HG02623 (cell line): Measurements from ENCODE around the gene UBXN11.
"Not testable (repeated sequence)": the region's sequence is repeated elsewhere in the genome, so short reads cannot be mapped to it uniquely, and the experiment has no call there.

Experiments used
- ATAC-seq: cut with Tn5 transposase; IDR thresholded peaks from one replicate; pipeline ENCODE4 v1.9.1; 2021; ENCODE audit warnings: moderate library complexity; ENCODE audit not compliant: unreplicated experiment

UBXN11 gene

DNA sequence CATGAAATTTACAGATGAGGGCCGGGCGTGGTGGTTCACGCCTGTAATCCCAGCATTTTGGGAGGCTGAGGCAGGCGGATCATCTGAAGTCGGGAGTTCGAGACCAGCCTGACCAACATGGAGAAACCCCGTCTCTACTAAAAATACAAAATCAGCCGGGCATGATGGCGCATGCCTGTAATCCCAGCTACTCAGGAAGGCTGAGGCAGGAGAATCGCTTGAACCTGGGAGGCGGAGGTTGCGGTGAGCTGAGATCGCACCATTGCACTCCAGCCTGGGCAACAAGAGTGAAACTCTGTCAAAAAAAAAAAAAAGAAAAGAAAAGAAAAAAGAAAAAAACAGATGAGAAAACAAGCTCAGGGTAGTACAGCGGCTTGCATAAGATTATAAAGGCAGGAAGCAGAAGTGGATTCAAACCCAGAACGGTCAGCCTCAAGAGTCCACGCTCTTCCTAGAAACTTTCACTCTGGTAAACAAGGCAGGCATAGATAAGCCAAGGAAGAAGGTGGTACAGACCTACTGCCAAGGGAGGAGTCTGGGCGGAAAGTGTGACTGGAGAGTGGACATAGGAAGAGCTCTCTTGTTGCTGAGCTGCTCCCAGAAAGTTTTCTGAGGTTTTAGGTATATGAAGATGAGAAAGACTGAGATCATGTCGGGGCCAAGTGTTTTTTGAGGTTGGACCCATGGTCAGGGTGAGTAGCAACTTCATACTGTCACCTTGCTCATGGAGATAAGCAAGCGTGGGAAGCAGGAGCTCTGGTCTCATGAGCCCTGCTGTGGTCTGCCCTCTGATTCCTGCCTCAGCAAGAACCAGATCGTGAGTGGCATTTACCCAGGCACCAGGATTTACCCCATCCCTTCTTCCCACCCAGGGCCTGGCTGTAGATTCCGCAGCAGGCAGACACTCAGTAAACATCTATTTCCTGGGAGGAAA is 1.8 kb upstream of the UBXN11 start:
- ATAC-seq = not testable (repeated sequence)

DNA sequence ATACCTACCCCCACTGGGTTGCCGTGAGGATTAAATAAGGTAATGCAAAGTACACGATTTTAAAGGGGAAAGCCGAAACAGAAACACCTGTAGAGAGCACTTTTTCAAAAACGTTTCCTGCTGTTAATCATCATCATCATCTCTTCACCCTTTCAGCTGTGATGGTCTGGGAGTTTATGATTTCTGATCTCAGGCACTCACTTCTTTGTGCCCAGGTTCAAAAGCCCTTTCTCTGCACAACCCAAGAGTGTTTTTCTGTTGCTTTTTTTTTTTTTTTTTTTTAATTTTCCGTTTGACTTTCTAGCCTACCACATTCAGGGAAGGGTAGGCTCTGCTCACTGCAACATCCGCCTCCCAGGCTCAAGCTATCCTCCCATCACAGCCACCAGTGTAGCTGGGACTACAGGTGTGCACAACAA is 936 bp upstream of the UBXN11 start:
- no peak for ATAC-seq

DNA sequence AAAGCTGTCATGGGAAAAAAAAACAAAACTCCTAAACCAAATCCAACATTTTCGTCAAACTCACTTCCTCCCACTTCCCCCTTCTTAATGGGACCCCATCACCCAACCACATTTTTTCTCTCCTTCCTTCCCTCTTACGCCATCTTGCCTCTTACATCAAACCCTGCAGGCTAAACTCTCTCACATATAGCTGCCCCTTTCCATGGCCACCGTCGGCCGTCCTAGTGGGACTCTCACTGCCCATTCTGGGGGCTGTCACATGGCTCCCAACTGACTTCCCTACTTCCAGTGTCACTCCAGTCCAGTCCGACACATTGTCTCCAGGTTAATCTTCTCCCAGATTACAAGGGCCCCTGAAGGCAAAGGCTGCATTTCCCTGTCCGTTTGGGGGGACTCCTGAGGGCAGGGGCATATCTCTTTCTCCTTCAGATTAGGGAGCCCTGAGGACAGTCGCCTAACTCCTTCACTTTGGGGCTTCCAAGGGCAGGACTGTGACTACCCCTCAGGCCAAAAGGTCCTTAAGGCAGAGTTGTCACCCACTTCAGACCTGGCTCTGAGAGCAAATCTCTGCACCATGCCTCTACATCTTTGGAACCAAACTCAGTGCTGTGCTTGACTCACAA is 658 bp downstream of the UBXN11 start:
- no peak for ATAC-seq

GRCh38 chr1:26302733-26303405 is 3.6 kb downstream of the UBXN11 start:
- no peak for ATAC-seq

GRCh38 chr1:26300578-26301275 is 5.7 kb downstream of the UBXN11 start:
- no peak for ATAC-seq

DNA sequence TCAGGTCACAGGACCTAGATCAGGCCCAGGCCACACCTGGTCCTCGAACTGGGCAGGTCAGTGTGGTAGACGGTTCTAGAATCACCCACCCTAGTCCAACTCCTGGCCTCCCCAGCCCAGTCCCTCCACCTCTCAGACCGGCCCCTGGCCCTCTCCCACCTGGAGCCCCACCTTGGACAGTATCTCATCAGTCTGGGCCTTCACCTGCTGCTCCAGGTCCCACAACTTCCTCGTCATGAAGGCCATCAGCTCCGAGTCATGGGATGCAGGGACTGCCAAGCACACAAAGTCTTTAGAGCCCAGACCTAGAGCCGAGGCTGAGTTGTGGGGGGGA is 8.7 kb downstream of the UBXN11 start:
- no peak for ATAC-seq

DNA sequence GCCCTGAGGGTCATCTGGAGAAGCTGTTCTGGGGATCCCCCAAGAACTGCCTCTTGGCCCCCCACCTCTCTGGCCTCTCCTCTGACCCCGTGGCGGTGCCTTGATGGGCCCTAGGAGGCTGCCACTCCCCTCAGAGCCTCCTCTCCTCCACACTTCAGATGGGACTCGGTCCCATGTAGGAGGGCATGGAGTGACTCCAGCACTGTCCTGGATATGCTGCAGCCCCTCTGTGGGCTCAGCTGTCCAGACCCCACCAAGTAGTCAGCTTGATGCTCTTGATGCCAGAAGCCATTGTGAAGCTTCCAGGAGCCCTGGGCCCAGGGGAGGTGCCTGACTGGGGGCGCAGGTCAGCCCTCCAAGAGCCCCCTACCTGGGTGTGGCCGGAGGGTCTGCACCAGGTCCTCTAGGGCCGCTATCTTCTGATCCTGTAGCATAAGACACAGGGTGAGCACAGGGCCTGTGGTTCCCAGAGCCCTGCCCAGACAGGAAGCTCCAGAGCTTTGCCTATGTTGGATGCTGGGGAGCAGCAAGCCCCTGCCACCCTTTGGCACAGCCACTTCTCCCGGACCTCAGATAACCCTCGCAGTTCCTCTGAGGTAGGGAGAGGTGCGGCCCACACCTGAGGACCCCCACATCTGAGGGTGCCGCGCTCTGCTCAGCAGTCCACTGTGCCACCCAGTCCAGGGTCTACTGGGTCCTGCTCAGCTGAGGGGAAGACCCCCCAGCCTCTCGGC is 9.2 kb downstream of the UBXN11 start:
- no peak for ATAC-seq

DNA sequence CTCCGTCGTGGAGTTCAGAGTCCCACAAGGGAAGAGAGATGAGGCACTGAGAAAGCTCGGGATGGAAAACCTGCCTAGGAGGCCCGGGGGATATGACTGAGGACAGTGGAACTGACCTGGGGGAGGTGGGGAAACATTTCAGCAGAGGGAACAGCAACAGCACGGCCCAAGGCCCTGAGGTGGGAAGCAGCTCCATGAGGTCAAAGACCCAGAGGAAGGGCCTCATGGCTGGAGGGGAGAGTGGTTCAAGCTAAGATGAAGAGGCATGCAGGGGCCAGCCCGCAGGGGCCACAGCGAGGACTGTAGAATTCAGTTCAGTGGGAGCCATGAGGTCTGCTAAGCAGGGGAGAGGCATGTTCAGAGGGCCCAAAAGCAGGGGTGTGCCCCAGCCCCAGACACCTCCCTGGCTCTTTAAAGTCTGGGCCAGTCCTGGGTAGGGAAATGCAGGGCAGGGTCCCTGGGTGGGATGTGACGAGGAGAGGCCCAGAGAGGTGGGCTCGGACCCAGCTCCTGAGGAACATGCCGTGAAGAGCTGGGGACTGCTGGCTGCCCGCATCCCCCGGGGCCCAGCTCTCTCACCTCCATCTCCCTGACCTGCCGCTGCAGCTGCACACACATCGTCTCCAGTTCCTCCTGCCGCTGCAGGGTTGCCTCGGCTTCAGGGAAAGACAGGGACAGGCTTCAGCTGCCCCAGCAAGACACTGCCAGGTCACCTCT is 9.9 kb downstream of the UBXN11 start:
- ATAC-seq = no peak

GRCh38 chr1:26295194-26296138 is 11.0 kb downstream of the UBXN11 start:
- no peak for ATAC-seq

DNA sequence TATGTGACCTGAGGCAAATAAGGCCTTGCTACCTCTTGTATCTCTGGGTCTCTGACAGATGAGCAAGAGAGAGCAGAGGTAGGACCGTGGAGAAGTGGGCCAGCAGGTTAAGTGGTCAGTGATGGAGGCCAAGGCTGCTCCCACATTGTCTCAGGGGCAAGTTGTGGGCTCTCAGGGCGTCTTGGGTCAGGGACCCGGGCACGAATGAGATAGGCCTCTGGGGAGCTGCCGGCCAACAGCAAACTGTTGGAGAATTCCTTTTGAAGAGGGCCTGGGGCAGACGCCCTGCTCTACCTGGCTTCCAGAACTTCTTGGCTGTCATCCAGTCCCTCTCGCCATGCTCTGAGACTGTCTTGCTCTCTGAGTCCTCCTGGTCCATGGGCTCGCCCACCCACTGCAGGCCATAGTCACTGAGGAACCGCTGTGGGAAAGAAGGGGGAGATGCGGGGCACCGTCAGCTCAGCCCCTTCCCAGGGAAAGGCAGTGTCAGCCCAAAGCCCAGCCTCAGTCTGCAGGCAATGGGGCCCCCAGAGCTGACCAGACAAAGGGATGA is 12.4 kb downstream of the UBXN11 start:
- no peak for ATAC-seq

GRCh38 chr1:26292735-26293134 is 13.7 kb downstream of the UBXN11 start:
- not testable (repeated sequence) for ATAC-seq

DNA sequence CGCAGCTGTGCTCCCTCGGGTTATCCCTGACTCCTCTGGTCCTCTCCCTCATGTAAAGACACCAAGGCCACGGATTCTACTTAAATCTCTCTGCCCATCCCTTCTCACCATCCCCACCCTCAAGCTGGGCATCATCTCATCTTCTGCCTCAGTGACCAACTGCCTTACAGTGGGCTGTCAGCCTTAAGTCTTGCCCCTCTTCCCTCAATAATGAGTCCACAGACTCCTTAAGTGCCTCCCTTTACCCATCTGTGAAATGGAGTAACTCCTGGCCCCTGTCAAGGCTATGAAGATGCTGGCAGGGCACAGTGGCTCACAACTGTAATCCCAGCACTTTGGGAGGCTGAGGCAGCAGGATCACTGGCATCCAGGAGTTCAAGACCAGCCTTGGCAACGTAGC is 14.5 kb downstream of the UBXN11 start:
- ATAC-seq = no peak

DNA sequence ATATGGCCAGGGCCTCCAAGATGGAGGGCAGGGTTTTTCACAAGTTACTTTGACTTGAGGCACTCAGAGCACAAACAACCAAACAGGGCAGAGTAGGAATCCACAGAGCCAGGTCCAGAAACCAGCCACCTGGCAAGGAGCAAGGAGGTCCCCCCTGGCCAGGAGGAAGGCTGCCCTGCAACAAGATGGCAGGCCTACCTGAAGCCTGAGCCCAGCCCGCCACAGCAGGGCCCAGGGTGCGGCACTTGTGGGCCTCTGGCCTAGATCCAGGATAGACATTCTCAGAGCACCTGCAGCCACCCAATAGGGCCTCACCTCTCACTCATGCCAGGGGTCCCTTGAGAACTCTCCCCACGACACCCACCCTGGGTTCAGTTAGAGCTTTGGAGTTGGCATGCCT is 15.0 kb downstream of the UBXN11 start:
- no peak for ATAC-seq

- no peak for ATAC-seq
These were observed 15.6 kb downstream of the UBXN11 start for GRCh38 chr1:26290882-26291261.

- ATAC-seq = no peak
These were observed 16.1 kb downstream of the UBXN11 start for GRCh38 chr1:26290122-26290881.

- peak; percentile 39 for ATAC-seq
These were observed 17.0 kb downstream of the UBXN11 start for GRCh38 chr1:26289158-26290059.
